Keratinocyte (primary cell): ENCODE measurements around the gene PI4KA. TPM values are rescaled to one million over a fixed set of nuclear protein-coding genes. Genes with fewer than 3 reads are reported as not detected.
A peak's percentile ranks its signal among the peaks of the same experiment; 100 is the strongest.

ENCODE experiments used
- DNase-seq: peaks from one replicate; pipeline ENCODE4 v3.0.0-alpha.2; 2011; ENCODE audit warnings: low read depth, missing footprints, low spot score
- FAIRE-seq: peaks from 2 replicates; lab custom pipeline; 2011; peaks lifted over from hg19 to GRCh38; lab: Jason Lieb, UNC
- H2AFZ ChIP-seq: 2 replicates; pipeline ENCODE4 v1.6.0; 2012; ENCODE audit warnings: low read length, control low read depth, inconsistent platforms; ENCODE audit not compliant: control insufficient read depth
- H3K27ac ChIP-seq: 2 replicates; pipeline ENCODE4 v1.5.1; 2011; ENCODE audit warnings: low read length; ENCODE audit not compliant: control insufficient read depth, insufficient read depth
- H3K27me3 ChIP-seq: 3 replicates; pipeline ENCODE4 v1.6.0; 2011; ENCODE audit warnings: low read length; ENCODE audit not compliant: control insufficient read depth, insufficient read depth; ENCODE audit errors: extremely low read depth
- H3K36me3 ChIP-seq, 2 experiments: 2 replicates in 1 of 2; 3 replicates in 1 of 2; pipeline ENCODE4 v1.5.1; 2011; ENCODE audit warnings: low read length in 2 of 2, mild to moderate bottlenecking in 1 of 2; ENCODE audit not compliant: control insufficient read depth in 2 of 2, insufficient read depth in 2 of 2; ENCODE audit errors: extremely low read depth in 1 of 2
- H3K4me1 ChIP-seq: 3 replicates; pipeline ENCODE4 v1.5.1; 2011; ENCODE audit warnings: low read length; ENCODE audit not compliant: control insufficient read depth, insufficient read depth; ENCODE audit errors: extremely low read depth
- H3K4me2 ChIP-seq: 3 replicates; pipeline ENCODE4 v1.6.0; 2011; ENCODE audit warnings: low read depth, low read length; ENCODE audit not compliant: control insufficient read depth, insufficient read depth; ENCODE audit errors: extremely low read depth
- H3K4me3 ChIP-seq, 3 experiments: fragments of 200-600 bp in 1 of 3; sonication (generic) in 1 of 3; 2 replicates in 2 of 3; 3 replicates in 1 of 3; pipeline ENCODE4 v1.5.1; 2011 to 2016; ENCODE audit warnings: low read length in 3 of 3, mild to moderate bottlenecking in 3 of 3, control low read depth in 2 of 3, inconsistent platforms in 1 of 3, low read depth in 1 of 3, mixed read lengths in 1 of 3, mixed run types in 1 of 3, moderate library complexity in 1 of 3; ENCODE audit not compliant: control insufficient read depth in 2 of 3, insufficient read depth in 2 of 3; ENCODE audit errors: extremely low read depth in 1 of 3
- H3K79me2 ChIP-seq: 2 replicates; pipeline ENCODE4 v1.6.0; 2012; ENCODE audit warnings: low read length; ENCODE audit not compliant: control insufficient read depth, insufficient read depth
- H3K9ac ChIP-seq: 3 replicates; pipeline ENCODE4 v1.6.0; 2011; ENCODE audit warnings: low read length; ENCODE audit not compliant: control insufficient read depth, insufficient read depth; ENCODE audit errors: extremely low read depth
- H3K9me1 ChIP-seq: 3 replicates; pipeline ENCODE4 v1.6.0; 2011; ENCODE audit warnings: low read length; ENCODE audit not compliant: control insufficient read depth, insufficient read depth; ENCODE audit errors: extremely low read depth
- H3K9me3 ChIP-seq: 2 replicates; pipeline ENCODE4 v1.5.1; 2012; ENCODE audit warnings: low read depth, low read length; ENCODE audit not compliant: control insufficient read depth
- H4K20me1 ChIP-seq: 3 replicates; pipeline ENCODE4 v1.6.0; 2011; ENCODE audit warnings: low read length; ENCODE audit not compliant: control insufficient read depth, insufficient read depth; ENCODE audit errors: extremely low read depth
- EZH2 ChIP-seq: IDR thresholded peaks from one replicate; pipeline ENCODE4 v1.6.1; 2012; ENCODE audit warnings: inconsistent platforms, mild to moderate bottlenecking, low read length, moderate library complexity
- dilution Hi-C: fragments of 300-500 bp; cut with MboI; formaldehyde crosslinking; loops from one replicate; pipeline ENCODE4 v1.7.0; 2020; ENCODE audit warnings: low sequenced_read_pairs; ENCODE audit not compliant: extremely low pct_ligation_motif_present
- polyA plus RNA-seq, 5 experiments: library from polyadenylated mRNA; depleted of rRNA in 3 of 5; stranded (reverse) in 3 of 5; stranded (forward) in 1 of 5; unstranded in 1 of 5; fragments of >200 nt; gene quantifications; 1 replicate in 1 of 5; 2 replicates in 3 of 5; 3 replicates in 1 of 5; pipeline versions ENCODE4 v1.2.1 to v1.2.3, GENCODE V29; 2011 to 2012; ENCODE audit warnings: missing spikeins in 2 of 5, low read depth in 1 of 5, low replicate concordance in 1 of 5
- TF ChIP-seq, protein P1 (sequence below), 3 experiments: IDR thresholded peaks in 1 of 3; conservative IDR thresholded peaks in 1 of 3; optimal IDR thresholded peaks in 1 of 3; 2 replicates in 2 of 3; 3 replicates in 1 of 3; pipeline versions ENCODE3 to v1.5.1; 2011; ENCODE audit warnings: low read length in 3 of 3, mild to moderate bottlenecking in 3 of 3, moderate library complexity in 2 of 3, control low read depth in 1 of 3, inconsistent platforms in 1 of 3; ENCODE audit not compliant: insufficient read depth in 2 of 3; ENCODE audit errors: extremely low read depth in 1 of 3

Gene PI4KA
- polyA plus RNA-seq, 1 donor (not counting 4 experiments of a cell fraction or from before 2014, with no cell fraction given), result 13.6 TPM

DNA sequence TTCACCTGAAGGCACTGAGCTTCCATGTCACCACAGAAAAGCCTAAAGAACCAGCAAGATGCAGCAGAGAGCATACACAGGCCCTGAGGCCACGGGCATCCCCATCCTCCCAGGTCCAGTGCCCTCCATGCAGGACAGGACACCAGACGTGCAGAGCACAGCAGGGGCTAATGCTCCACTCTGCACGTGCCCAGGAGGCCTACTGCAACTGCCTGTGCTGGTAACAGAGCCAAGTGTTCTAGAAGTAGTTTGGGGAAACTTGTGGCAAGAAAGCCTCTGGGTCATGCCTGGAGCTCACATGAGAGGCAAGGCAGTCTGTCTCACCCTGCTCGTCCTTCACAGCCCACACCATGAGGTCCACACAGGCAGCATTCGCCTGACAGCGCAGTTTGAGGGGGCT lies 54.0 kb downstream of the PI4KA start:
- Histone ChIP-seq H3K4me1 (peaks cover 9% of the 10 kb centered on the region), H3K4me3 (no peak overlapping the region), H3K9me1 (no peaks in the 10 kb centered on the region), H3K4me2 (no peak overlapping the region), H2AFZ (no peak overlapping the region), H3K27ac (no peak overlapping the region), H3K36me3 (peaks cover 16 to 20% of the 10 kb centered on the region in 2 experiments), H3K79me2 (no peaks in the 10 kb centered on the region), H3K27me3 (no peaks in the 10 kb centered on the region), H3K9me3 (no peaks in the 10 kb centered on the region), H4K20me1 (no peaks in the 10 kb centered on the region), H3K9ac (no peak overlapping the region)
- TF ChIP-seq, protein P1, sequence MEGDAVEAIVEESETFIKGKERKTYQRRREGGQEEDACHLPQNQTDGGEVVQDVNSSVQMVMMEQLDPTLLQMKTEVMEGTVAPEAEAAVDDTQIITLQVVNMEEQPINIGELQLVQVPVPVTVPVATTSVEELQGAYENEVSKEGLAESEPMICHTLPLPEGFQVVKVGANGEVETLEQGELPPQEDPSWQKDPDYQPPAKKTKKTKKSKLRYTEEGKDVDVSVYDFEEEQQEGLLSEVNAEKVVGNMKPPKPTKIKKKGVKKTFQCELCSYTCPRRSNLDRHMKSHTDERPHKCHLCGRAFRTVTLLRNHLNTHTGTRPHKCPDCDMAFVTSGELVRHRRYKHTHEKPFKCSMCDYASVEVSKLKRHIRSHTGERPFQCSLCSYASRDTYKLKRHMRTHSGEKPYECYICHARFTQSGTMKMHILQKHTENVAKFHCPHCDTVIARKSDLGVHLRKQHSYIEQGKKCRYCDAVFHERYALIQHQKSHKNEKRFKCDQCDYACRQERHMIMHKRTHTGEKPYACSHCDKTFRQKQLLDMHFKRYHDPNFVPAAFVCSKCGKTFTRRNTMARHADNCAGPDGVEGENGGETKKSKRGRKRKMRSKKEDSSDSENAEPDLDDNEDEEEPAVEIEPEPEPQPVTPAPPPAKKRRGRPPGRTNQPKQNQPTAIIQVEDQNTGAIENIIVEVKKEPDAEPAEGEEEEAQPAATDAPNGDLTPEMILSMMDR (optimal IDR thresholded peaks at IDR 0.05 in 1 of 3, IDR thresholded peaks at IDR 0.05 in 1 of 3, conservative IDR thresholded peaks at IDR 0.05 in 1 of 3; ENCODE audit: extremely low read depth in 1 of 3, insufficient read depth in 2 of 3, low read length in 3 of 3), result no peak
- TF ChIP-seq EZH2, result no peak
- DNase-seq, result no peak
- no peak for FAIRE-seq
- dilution Hi-C loops, result no loop called here

DNA sequence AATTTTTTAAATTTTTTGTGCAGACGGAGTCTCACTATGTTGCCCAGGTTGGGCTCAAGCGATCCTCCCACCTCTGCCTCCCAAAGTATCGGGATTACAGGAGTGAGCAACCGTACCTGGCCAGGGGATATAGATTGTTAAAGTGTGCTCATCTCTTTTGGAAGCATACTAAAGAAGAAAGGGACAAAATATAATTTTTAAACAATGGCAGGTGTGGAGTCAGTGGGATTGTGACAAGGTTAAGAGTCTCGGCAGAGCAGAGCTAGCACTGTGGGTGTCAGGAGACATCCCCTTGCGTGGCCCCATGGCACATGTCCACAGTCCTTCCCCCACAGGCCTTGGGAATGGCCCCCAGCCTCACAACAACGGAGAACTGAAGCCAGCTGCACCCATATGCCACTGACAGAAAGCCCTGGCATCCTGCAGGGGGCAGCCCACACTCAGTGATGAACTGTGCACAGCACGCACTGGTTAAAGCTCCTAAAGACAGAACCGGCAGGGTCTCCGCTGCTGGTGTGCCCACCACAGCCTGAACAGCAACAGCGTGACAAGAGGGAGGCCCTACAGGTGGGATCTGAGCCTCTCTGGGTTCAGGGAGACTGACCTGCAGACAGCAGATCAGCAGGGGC lies 54.8 kb downstream of the PI4KA start:
- Histone ChIP-seq H3K79me2 (no peaks in the 10 kb centered on the region), H3K4me2 (no peak overlapping the region), H3K9ac (no peak overlapping the region), H3K4me3 (no peak overlapping the region), H3K9me1 (no peaks in the 10 kb centered on the region), H3K27ac (no peak overlapping the region), H3K4me1 (peaks cover 9% of the 10 kb centered on the region), H4K20me1 (no peaks in the 10 kb centered on the region), H3K27me3 (no peaks in the 10 kb centered on the region), H3K36me3 (peaks cover 14 to 18% of the 10 kb centered on the region in 2 experiments), H2AFZ (no peak overlapping the region), H3K9me3 (no peaks in the 10 kb centered on the region)
- no peak for FAIRE-seq
- no peak for DNase-seq
- dilution Hi-C loops, result no loop called here
- no peak for TF ChIP-seq EZH2
- TF ChIP-seq, protein P1 (optimal IDR thresholded peaks at IDR 0.05 in 1 of 3, IDR thresholded peaks at IDR 0.05 in 1 of 3, conservative IDR thresholded peaks at IDR 0.05 in 1 of 3; ENCODE audit: extremely low read depth in 1 of 3, insufficient read depth in 2 of 3, low read length in 3 of 3), result peak; percentile 49 to 81 (median 66)
